H1 (cell line): ENCODE measurements around the gene TNNC1. TPM values are rescaled to one million over a fixed set of nuclear protein-coding genes. Genes with fewer than 3 reads are reported as not detected.

Source experiments
- CTCF ChIA-PET: fragments of 300-600 bp; sonication (Branson Sonifier 250); formaldehyde crosslinking; loops from one replicate; lab custom pipeline; 2021; ENCODE audit not compliant: partially characterized antibody; lab: Charles Lee
- POLR2A ChIA-PET: fragments of 300-600 bp; sonication (Branson Sonifier 250); formaldehyde crosslinking; loops from one replicate; lab custom pipeline; 2021; ENCODE audit warnings: inconsistent platforms; ENCODE audit not compliant: partially characterized antibody; lab: Charles Lee
- DNase-seq, 2 experiments: peaks; one replicate each; pipeline versions ENCODE4 v3.0.0 to v3.0.0-alpha.2; 2010 to 2022; ENCODE audit warnings: low spot score in 2 of 2, low read depth in 1 of 2, mixed read lengths in 1 of 2
- FAIRE-seq: peaks from 2 replicates; lab custom pipeline; 2011; peaks lifted over from hg19 to GRCh38; lab: Jason Lieb, UNC
- H2AFZ ChIP-seq: 2 replicates; pipeline ENCODE4 v1.8.1; 2012; ENCODE audit warnings: low read length, inconsistent platforms
- H2AK5ac ChIP-seq: 2 replicates; pipeline ENCODE4 v1.6.1; 2013; ENCODE audit warnings: low read depth, low read length
- H2BK120ac ChIP-seq: replicated peaks from 2 replicates; pipeline ENCODE3; 2013; ENCODE audit warnings: low read depth, low read length, inconsistent platforms
- H2BK12ac ChIP-seq: 2 replicates; pipeline ENCODE4 v1.6.1; 2013; ENCODE audit warnings: low read depth, low read length
- H2BK15ac ChIP-seq: 2 replicates; pipeline ENCODE4 v1.6.1; 2013; ENCODE audit warnings: low read length
- H2BK20ac ChIP-seq: 2 replicates; pipeline ENCODE4 v1.6.1; 2013; ENCODE audit warnings: low read length
- H2BK5ac ChIP-seq: 2 replicates; pipeline ENCODE4 v1.6.1; 2013; ENCODE audit warnings: low read depth, low read length
- H3K14ac ChIP-seq: 2 replicates; pipeline ENCODE4 v1.6.1; 2013; ENCODE audit warnings: inconsistent platforms; ENCODE audit not compliant: insufficient read length
- H3K18ac ChIP-seq: 2 replicates; pipeline ENCODE4 v1.6.1; 2013; ENCODE audit warnings: low read length; ENCODE audit errors: extremely low read depth
- H3K23ac ChIP-seq: 2 replicates; pipeline ENCODE4 v1.6.1; 2013; ENCODE audit warnings: inconsistent platforms; ENCODE audit not compliant: insufficient read length
- H3K23me2 ChIP-seq: 2 replicates; pipeline ENCODE4 v1.6.1; 2013; ENCODE audit warnings: low read depth, low read length
- H3K27ac ChIP-seq: 2 replicates; pipeline ENCODE4 v1.6.1; 2011; ENCODE audit warnings: low read depth, low read length, inconsistent platforms
- H3K27me3 ChIP-seq, 4 experiments: replicated peaks in 1 of 4; 1 replicate in 1 of 4; 2 replicates in 3 of 4; pipeline versions ENCODE4 v1.6.1 to v1.8.1; 2011 to 2013; ENCODE audit warnings: low read length in 3 of 4, mild to moderate bottlenecking in 3 of 4, inconsistent platforms in 2 of 4, mixed read lengths in 2 of 4, moderate library complexity in 1 of 4; ENCODE audit not compliant: control insufficient read depth in 3 of 4, insufficient read depth in 3 of 4; ENCODE audit errors: extremely low read depth in 1 of 4
- H3K36me3 ChIP-seq, 4 experiments: 2 replicates each; pipeline versions ENCODE4 v1.6.1 to v1.8.1; 2011 to 2013; ENCODE audit warnings: mild to moderate bottlenecking in 4 of 4, low read length in 3 of 4, moderate library complexity in 2 of 4, control low read depth in 1 of 4, inconsistent platforms in 1 of 4; ENCODE audit not compliant: insufficient read depth in 4 of 4, control insufficient read depth in 2 of 4
- H3K4ac ChIP-seq: replicated peaks from 2 replicates; pipeline ENCODE3; 2013; ENCODE audit warnings: low read length, low read depth, mixed read lengths, inconsistent platforms; ENCODE audit not compliant: insufficient read length
- H3K4me1 ChIP-seq, 4 experiments: replicated peaks in 1 of 4; 1 replicate in 1 of 4; 2 replicates in 3 of 4; pipeline versions ENCODE4 v1.6.1 to v1.8.1; 2011 to 2013; ENCODE audit warnings: low read length in 3 of 4, inconsistent platforms in 2 of 4, mixed read lengths in 1 of 4; ENCODE audit not compliant: insufficient read depth in 4 of 4, control insufficient read depth in 3 of 4
- H3K4me2 ChIP-seq, 2 experiments: 2 replicates each; pipeline versions ENCODE4 v1.6.1 to v1.8.1; 2011 to 2013; ENCODE audit warnings: low read depth in 2 of 2, low read length in 2 of 2, control low read depth in 1 of 2, inconsistent platforms in 1 of 2, mild to moderate bottlenecking in 1 of 2; ENCODE audit not compliant: insufficient read depth in 1 of 2
- H3K4me3 ChIP-seq, 4 experiments: fragments of 200-600, 300-600 bp in 1 of 4; sonication (generic), shearing (Covaris generic), sonication (Bioruptor Twin) in 1 of 4; 2 replicates each; pipeline versions ENCODE4 v1.5.1 to v1.8.1; 2011 to 2016; ENCODE audit warnings: low read length in 4 of 4, low read depth in 3 of 4, control low read depth in 2 of 4, inconsistent platforms in 2 of 4, mild to moderate bottlenecking in 2 of 4, mixed read lengths in 1 of 4, moderate library complexity in 1 of 4; ENCODE audit not compliant: insufficient read depth in 2 of 4; ENCODE audit errors: extremely low read depth in 1 of 4
- H3K56ac ChIP-seq: replicated peaks from 2 replicates; pipeline ENCODE3; 2013; ENCODE audit warnings: low read depth, mild to moderate bottlenecking, mixed read lengths, low read length, inconsistent platforms; ENCODE audit not compliant: insufficient read length
- H3K79me1 ChIP-seq: 2 replicates; pipeline ENCODE4 v1.6.1; 2013; ENCODE audit warnings: low read depth, low read length, control low read depth
- H3K79me2 ChIP-seq, 2 experiments: 2 replicates each; pipeline versions ENCODE4 v1.6.1 to v1.8.1; 2012 to 2013; ENCODE audit warnings: low read length in 2 of 2, mild to moderate bottlenecking in 2 of 2, inconsistent platforms in 1 of 2; ENCODE audit not compliant: insufficient read depth in 2 of 2, control insufficient read depth in 1 of 2
- H3K9ac ChIP-seq, 4 experiments: replicated peaks in 1 of 4; 1 replicate in 1 of 4; 2 replicates in 3 of 4; pipeline versions ENCODE4 v1.6.1 to v1.8.1; 2011 to 2013; ENCODE audit warnings: low read depth in 3 of 4, low read length in 3 of 4, control low read depth in 2 of 4, mild to moderate bottlenecking in 2 of 4, moderate library complexity in 2 of 4, inconsistent platforms in 1 of 4; ENCODE audit errors: extremely low read depth in 1 of 4
- H3K9me3 ChIP-seq, 2 experiments: 2 replicates each; pipeline versions ENCODE4 v1.6.1 to v1.8.1; 2012 to 2013; ENCODE audit warnings: mild to moderate bottlenecking in 2 of 2, moderate library complexity in 2 of 2, control low read depth in 1 of 2, inconsistent platforms in 1 of 2, low read depth in 1 of 2, low read length in 1 of 2, mixed read lengths in 1 of 2; ENCODE audit not compliant: insufficient read depth in 2 of 2
- H4K20me1 ChIP-seq, 2 experiments: replicated peaks in 1 of 2; 2 replicates each; pipeline versions ENCODE3 to v1.8.1; 2011 to 2013; ENCODE audit warnings: inconsistent platforms in 2 of 2, low read length in 2 of 2, mild to moderate bottlenecking in 1 of 2; ENCODE audit not compliant: insufficient read depth in 2 of 2, control insufficient read depth in 1 of 2
- H4K5ac ChIP-seq: 2 replicates; pipeline ENCODE4 v1.6.1; 2013; ENCODE audit warnings: low read length, low read depth, mixed read lengths, inconsistent platforms; ENCODE audit not compliant: insufficient read length
- H4K8ac ChIP-seq: 2 replicates; pipeline ENCODE4 v1.8.0; 2013; ENCODE audit warnings: mild to moderate bottlenecking, moderate library complexity, low read length, inconsistent platforms; ENCODE audit not compliant: insufficient read depth; ENCODE audit errors: extremely low read depth
- H4K91ac ChIP-seq: replicated peaks from 2 replicates; pipeline ENCODE3; 2013; ENCODE audit warnings: low read length, mixed read lengths, inconsistent platforms; ENCODE audit not compliant: insufficient read length
- GTF2F1 ChIP-seq: IDR thresholded peaks from 2 replicates; pipeline ENCODE4 v1.6.1; 2012; ENCODE audit warnings: low read depth, low read length, improper control_type of control experiment, borderline replicate concordance
- RBBP5 ChIP-seq: IDR thresholded peaks from 2 replicates; pipeline ENCODE4 v1.7.1; 2012; ENCODE audit warnings: low read depth, mild to moderate bottlenecking, inconsistent platforms, low read length, moderate library complexity, borderline replicate concordance
- RFX5 ChIP-seq: IDR thresholded peaks from 2 replicates; pipeline ENCODE4 v1.6.1; 2011; ENCODE audit warnings: low read depth, low read length, improper control_type of control experiment, borderline replicate concordance
- RNF2 ChIP-seq: fragments of 200-900, 300-1000 bp; sonication (generic); IDR thresholded peaks from 2 replicates; pipeline ENCODE4 v1.7.1; 2016; ENCODE audit warnings: borderline replicate concordance, low read depth, mild to moderate bottlenecking, antibody characterized with exemption, low read length; ENCODE audit not compliant: poor library complexity, severe bottlenecking; ENCODE audit errors: missing control alignments
- SIRT6 ChIP-seq: IDR thresholded peaks from one replicate; pipeline ENCODE4 v1.7.1; 2012; ENCODE audit warnings: low read length, inconsistent platforms
- SIX5 ChIP-seq: IDR thresholded peaks from 2 replicates; pipeline ENCODE4 v1.6.1; 2011; ENCODE audit warnings: mild to moderate bottlenecking, low read depth, low read length
- WGBS, 2 experiments: shearing (Covaris generic) in 1 of 2; methylation state at CpG; one replicate each; pipeline versions ENCODE4 v1.1.6 to v1.1.7; 2013 to 2015; ENCODE audit warnings: low lambda C conversion rate in 2 of 2, mixed read lengths in 2 of 2, inconsistent platforms in 1 of 2, low coverage in 1 of 2, missing lambda C conversion rate in 1 of 2; ENCODE audit not compliant: insufficient replicate concordance in 2 of 2, insufficient coverage in 1 of 2, insufficient read length in 1 of 2; ENCODE audit errors: extremely low coverage in 1 of 2, missing lambda C conversion rate in 1 of 2; 5-methylcytosine and 5-hydroxymethylcytosine counted together
- polyA plus RNA-seq, 7 experiments: library from polyadenylated mRNA; depleted of rRNA in 3 of 7; stranded (reverse) in 5 of 7; unstranded in 2 of 7; fragments of >200 nt in 5 of 7; fragments of 200-250 nt in 2 of 7; gene quantifications; 1 replicate in 5 of 7; 2 replicates in 1 of 7; 4 replicates in 1 of 7; pipeline versions ENCODE4 v1.2.1 to v1.2.3, GENCODE V29; 2011 to 2013; ENCODE audit warnings: missing spikeins in 2 of 7, mixed read lengths in 2 of 7
- total RNA-seq: library from RNA; stranded (reverse); fragmentation: NEBNext Ultra II Directional; extraction: Animal tissue kit (Norgen Biotek cat#: 25700); gene quantifications from 2 replicates; pipeline ENCODE4 v1.2.1, GENCODE V29; 2021

TNNC1 gene
- total and polyA plus RNA-seq, 2 of the 8 experiments (the other 6 are each of a cell fraction or from before 2014, with no cell fraction given): 5.8 to 16.4 TPM

DNA sequence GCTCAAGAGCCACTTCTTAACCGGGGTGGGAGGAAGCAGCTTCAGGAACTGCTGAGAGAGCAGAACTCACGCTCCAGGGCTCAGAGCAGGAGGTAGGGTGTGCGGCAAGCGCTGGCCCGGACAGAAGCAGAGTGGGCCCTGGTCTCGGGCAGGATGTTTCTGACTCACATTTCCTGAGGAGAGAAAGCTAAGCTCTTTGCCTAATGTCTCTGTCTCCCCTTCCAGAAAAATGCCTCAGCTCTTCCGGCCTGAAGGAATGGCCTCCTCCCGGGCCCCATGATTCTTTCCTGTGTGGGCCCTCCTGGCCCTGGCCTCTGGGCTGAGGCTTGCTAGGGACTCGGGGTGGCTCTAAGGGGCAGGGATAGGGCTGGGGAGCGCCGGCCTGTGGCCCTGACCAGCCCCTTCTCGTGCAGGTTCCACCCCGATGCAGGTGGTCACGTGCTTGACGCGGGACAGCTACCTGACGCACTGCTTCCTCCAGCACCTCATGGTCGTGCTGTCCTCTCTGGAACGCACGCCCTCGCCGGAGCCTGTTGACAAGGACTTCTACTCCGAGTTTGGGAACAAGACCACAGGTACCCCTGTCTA, 37.2 kb upstream of the TNNC1 start:
- Histone ChIP-seq H3K4me2 (no peak overlapping the region), H3K23ac (no peak overlapping the region), H3K4ac (no peak overlapping the region), H3K4me1 (peaks cover 0 to 6% (median under 1%) of the 10 kb centered on the region in 4 experiments; a peak in 3 of 7 replicates), H3K79me1 (no peaks in the 10 kb centered on the region; the same call in 1 of the 2 replicates), H3K9ac (no peak overlapping the region), H2BK20ac (no peak overlapping the region), H3K79me2 (no peaks in the 10 kb centered on the region), H3K23me2 (no peaks in the 10 kb centered on the region), H4K91ac (no peak overlapping the region), H3K56ac (no peak overlapping the region), H2BK5ac (no peak overlapping the region), H3K27me3 (no peaks in the 10 kb centered on the region; a peak in 1 of 7 replicates), H4K5ac (no peak overlapping the region), H2AFZ (no peak overlapping the region), H4K20me1 (peaks cover 0 to 22% of the 10 kb centered on the region in 2 experiments), H2BK12ac (no peak overlapping the region), H3K9me3 (no peaks in the 10 kb centered on the region), H4K8ac (no peak overlapping the region), H2BK15ac (no peak overlapping the region), H2BK120ac (no peak overlapping the region), H2AK5ac (no peak overlapping the region), H3K4me3 (no peak overlapping the region), H3K14ac (no peak overlapping the region), H3K27ac (no peak overlapping the region), H3K36me3 (peaks cover 21 to 58% (median 43%) of the 10 kb centered on the region in 4 experiments), H3K18ac (no peak overlapping the region)
- no peak for TF ChIP-seq SIRT6
- TF ChIP-seq SIX5: no peak
- TF ChIP-seq RNF2: no peak
- no peak for TF ChIP-seq RFX5
- no peak for TF ChIP-seq GTF2F1
- no peak for TF ChIP-seq RBBP5
- no peak for FAIRE-seq
- 96% methylated on average over 22 of the region's 23 CpGs; no CpG with 5 or more reads in 1 of the 2 experiments for WGBS, 2 experiments
- POLR2A ChIA-PET: interaction anchor here (1.1 to 3.0 kb wide), 8 partner anchors 8 to 65 kb away, joined by 3 to 16 read pairs (median 4); no protein-coding TSS in a partner anchor
- CTCF ChIA-PET: interaction anchor here (1.1 to 1.7 kb wide), 3 partner anchors 9 to 24 kb away, joined by 3 to 6 read pairs (median 3); no protein-coding TSS in a partner anchor
- DNase-seq: no peak
